Putamen (tissue), 1 donor: Measurements from ENCODE around the gene AFMID.

Experiments used
- DNase-seq: peaks from one replicate; pipeline ENCODE4 v3.0.0-alpha.2; 2016; ENCODE audit warnings: low spot score

The AFMID gene

GRCh38 chr17:78223765-78224164 lies 36.6 kb downstream of the AFMID start:
- no peak for DNase-seq

DNA sequence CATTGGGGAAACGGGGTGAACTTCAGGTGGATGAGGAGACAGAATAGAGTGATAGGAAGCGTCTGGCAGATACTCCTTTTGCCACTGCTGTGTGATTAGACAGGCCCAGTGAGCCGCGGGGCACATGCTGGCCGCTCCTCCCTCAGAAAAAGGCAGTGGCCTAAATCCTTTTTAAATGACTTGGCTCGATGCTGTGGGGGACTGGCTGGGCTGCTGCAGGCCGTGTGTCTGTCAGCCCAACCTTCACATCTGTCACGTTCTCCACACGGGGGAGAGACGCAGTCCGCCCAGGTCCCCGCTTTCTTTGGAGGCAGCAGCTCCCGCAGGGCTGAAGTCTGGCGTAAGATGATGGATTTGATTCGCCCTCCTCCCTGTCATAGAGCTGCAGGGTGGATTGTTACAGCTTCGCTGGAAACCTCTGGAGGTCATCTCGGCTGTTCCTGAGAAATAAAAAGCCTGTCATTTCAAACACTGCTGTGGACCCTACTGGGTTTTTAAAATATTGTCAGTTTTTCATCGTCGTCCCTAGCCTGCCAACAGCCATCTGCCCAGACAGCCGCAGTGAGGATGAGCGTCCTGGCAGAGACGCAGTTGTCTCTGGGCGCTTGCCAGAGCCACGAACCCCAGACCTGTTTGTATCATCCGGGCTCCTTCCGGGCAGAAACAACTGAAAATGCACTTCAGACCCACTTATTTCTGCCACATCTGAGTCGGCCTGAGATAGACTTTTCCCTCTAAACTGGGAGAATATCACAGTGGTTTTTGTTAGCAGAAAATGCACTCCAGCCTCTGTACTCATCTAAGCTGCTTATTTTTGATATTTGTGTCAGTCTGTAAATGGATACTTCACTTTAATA lies 37.3 kb downstream of the AFMID start:
- no peak for DNase-seq

DNA sequence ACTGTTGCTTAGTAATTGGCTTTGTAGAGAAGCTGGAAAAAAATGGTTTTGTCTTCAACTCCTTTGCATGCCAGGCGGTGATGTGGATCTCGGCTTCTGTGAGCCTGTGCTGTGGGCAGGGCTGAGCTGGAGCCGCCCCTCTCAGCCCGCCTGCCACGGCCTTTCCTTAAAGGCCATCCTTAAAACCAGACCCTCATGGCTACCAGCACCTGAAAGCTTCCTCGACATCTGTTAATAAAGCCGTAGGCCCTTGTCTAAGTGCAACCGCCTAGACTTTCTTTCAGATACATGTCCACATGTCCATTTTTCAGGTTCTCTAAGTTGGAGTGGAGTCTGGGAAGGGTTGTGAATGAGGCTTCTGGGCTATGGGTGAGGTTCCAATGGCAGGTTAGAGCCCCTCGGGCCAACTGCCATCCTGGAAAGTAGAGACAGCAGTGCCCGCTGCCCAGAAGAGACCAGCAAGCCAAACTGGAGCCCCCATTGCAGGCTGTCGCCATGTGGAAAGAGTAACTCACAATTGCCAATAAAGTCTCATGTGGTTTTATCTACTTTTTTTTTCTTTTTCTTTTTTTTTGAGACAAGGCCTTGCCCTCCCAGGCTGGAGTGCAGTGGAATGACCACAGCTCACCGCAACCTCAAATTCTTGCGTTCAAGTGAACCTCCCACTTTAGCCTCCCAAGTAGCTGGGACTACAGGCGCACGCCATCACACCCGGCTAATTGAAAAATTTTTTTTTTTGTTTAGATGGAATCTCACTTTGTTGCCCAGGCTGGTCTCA lies 38.1 kb downstream of the AFMID start:
- no peak for DNase-seq

DNA sequence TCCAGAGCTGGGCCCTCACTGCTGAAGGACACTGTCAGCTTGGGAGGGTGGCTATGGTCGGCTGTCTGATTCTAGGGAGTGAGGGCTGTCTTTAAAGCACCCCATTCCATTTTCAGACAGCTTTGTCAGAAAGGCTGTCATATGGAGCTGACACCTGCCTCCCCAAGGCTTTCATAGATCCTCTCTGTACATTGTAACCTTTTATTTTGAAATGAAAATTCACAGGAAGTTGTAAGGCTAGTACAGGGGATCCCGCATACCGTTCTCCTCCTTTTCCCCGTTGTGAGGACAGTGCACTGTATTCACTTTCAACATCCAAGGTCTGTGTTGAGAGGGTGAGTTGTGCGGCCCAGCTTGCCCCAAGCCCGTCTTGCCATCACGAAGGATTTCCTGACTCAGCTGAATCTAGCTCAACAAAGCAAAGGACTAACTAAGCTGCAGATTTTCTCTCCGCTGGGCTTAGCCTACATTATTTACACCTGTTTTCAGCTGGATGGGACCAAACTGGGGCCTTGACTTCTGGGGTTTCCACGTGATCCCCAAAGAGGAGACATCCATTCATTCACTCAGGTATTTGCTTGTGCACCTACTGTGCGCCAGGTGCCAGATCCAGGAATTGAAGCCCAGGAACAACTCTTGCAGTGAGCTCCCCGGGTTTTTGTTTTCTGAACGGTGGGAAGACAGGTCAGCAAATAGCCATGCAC lies 39.0 kb downstream of the AFMID start:
- DNase-seq = no peak

- DNase-seq = no peak
Observed at GRCh38 chr17:78226759-78227454, 39.7 kb downstream of the AFMID start.

- no peak for DNase-seq
Observed at GRCh38 chr17:78227455-78227916, 40.3 kb downstream of the AFMID start.

GRCh38 chr17:78228176-78228575 lies 41.0 kb downstream of the AFMID start:
- no peak for DNase-seq

DNA sequence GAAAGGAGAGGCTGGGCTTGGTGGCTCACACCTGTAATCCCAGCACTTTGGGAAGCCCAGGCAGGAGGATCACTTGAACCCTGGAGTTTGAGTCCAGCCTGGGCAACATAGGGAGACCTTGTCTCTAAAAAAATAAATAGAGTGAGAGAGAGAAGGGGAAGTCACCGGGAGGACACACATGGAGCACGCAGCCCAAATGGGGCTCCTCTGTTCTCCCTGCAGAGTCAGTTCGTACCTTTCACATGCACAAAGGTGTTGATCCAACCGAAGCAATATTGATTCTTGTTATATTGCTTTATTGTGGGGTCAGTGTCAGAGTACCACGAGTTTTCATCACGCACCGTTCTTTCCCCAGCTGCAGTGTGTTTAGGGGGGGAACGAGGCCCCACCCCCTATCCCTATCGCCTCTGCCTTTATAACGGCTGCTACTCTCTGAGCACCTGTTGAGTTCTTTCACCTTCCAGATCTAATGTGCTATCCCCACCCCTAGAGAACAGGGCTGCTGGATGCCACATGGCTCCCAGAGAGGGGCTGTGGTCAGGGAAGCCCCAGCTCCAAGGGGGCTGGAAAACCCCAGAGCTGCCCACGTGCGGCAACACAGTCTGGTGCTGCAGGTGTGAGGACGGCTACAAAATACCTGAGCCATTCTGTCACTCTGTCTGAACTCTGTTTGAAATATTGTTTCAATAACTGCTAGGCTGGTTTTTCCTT lies 43.2 kb downstream of the AFMID start:
- DNase-seq = no peak

GRCh38 chr17:78230996-78231935 lies 44.1 kb downstream of the AFMID start, which contains the start of gene TMEM235:
Gene TMEM235, plus strand, starts transcription at chr17:78231631. Its CDS starts 393 bp downstream, at chr17:78232024.
- DNase-seq = no peak

GRCh38 chr17:78231991-78232858 lies 45.1 kb downstream of the AFMID start:
- DNase-seq = no peak

DNA sequence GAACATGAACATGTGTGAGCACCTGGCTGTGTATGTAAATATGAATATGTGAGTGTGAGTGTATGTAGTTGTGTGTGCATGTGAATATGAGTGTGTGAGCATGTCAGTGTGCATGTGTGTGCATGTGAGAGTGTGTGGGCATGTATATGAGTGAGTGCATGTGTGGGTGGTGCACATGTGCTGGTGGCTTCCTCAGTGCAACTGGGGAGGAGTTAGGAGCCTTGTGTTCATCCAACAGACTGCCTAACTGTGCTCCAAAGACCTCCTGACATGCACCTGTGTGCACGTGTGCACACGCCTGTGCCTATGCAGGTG lies 45.7 kb downstream of the AFMID start:
- DNase-seq = no peak

GRCh38 chr17:78233678-78234077 lies 46.5 kb downstream of the AFMID start:
- DNase-seq = no peak

DNA sequence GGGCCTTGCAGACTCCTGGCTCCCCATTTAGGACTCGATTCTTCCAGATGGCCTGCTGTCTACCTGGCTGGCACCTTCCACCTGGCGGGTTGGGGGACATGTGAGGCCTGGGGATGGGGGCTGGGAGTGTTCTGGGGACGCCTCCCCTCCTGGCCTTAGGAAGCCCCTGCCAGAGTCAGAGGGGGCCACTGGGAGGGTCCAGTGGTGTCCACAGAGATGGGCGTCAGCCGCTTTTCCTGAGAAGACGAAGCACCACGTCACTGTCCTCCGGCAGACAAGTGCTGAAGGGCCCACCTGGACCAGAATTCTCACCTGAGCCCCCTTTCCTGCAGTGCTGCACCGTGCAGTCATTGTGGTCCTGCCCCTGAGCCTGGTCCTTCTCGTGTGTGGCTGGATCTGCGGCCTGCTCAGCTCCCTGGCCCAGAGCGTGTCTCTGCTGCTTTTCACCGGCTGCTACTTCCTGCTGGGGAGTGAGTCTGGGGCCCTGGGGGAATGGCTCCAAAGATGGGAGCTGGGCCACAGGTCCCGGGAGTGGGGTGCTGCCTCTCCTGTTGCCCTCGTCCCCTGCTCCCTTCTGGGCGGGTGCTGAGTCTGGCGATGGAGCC lies 47.2 kb downstream of the AFMID start:
- no peak for DNase-seq

GRCh38 chr17:78235022-78235421 lies 47.9 kb downstream of the AFMID start:
- DNase-seq = peak; percentile 88

GRCh38 chr17:78235885-78236284 lies 48.7 kb downstream of the AFMID start:
- DNase-seq = no peak

GRCh38 chr17:78236362-78237127 lies 49.4 kb downstream of the AFMID start:
- no peak for DNase-seq

DNA sequence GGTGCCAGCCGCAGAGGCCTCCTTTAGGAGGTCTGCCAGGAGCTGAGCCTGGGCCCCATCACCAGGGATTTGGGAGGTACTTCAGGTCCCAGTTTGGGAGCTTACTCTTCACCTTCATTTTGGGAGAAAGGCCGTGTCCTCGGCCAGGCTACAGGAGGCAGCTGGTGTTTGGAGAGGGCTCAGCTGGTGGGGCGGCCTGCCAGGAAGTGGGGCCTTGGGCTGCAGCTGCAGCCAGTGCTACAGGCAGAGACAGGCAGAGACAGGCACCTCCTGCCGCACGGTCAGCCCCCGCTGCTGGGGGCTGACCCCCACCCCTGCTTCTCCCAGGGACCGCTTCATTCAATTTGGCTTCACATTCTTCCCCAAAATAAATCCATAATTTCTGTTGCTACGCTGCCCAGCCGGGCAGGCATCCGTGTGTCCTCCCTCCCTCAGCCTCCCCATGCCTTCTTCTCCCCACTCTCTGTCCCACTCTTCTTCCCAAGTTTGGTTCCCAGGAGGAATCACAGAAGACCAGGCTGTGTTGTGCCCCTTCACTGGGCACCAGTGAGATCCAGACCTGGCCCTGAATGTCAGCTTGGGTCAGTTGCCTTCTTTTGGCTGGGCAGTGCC lies 50.3 kb downstream of the AFMID start:
- peak; percentile 95 for DNase-seq
